ENCODE results near the gene FOXN3. TPM values are rescaled to one million over a fixed set of nuclear protein-coding genes. Genes with fewer than 3 reads are reported as not detected.
"Not testable (repeated sequence)": the region's sequence is repeated elsewhere in the genome, so short reads cannot be mapped to it uniquely, and the experiment has no call there.

Gene FOXN3
- polyA plus RNA-seq, 1 donor from 2014 or later = 10.3 TPM

- Histone ChIP-seq H4K20me1 (ENCODE audit: insufficient read depth) (no peaks in the 10 kb centered on the region), H3K79me2 (replicated peaks; ENCODE audit: insufficient read depth, low read length) (no peaks in the 10 kb centered on the region), H3K9me2 (ENCODE audit: insufficient read depth, low read length) (no peaks in the 10 kb centered on the region), H3K27me3 (ENCODE audit: insufficient read depth, low read depth, low read length) (no peaks in the 10 kb centered on the region), H3F3A (ENCODE audit: insufficient read depth, low read length, poor library complexity, severe bottlenecking) (no peaks in the 10 kb centered on the region), H3K4me3 (ENCODE audit: low read length) (no peak overlapping the region), H3K4me2 (ENCODE audit: low read length) (no peak overlapping the region), H2AFZ (ENCODE audit: low read depth, low read length) (no peak overlapping the region), H3K9ac (ENCODE audit: low read length) (no peak overlapping the region), H3K9me3 (ENCODE audit: low read length) (no peaks in the 10 kb centered on the region), H3K36me3 (ENCODE audit: insufficient read depth, low read length) (no peaks in the 10 kb centered on the region), H3K27ac (ENCODE audit: low read length) (no peak overlapping the region)
- TF ChIP-seq EP300 (conservative IDR thresholded peaks at IDR 0.05; ENCODE audit: poor library complexity, severe bottlenecking) (no peak), MXI1 (conservative IDR thresholded peaks at IDR 0.05; ENCODE audit: poor library complexity, severe bottlenecking) (no peak), EZH2 (IDR thresholded peaks at IDR 0.05; ENCODE audit: borderline replicate concordance, insufficient read depth, low read length, poor library complexity, severe bottlenecking) (no peak), SMC3 (conservative IDR thresholded peaks at IDR 0.05; ENCODE audit: poor library complexity) (no peak), RAD21 (conservative IDR thresholded peaks at IDR 0.05) (no peak), TAF1 (IDR thresholded peaks at IDR 0.05; ENCODE audit: low read depth) (no peak), CTCF (IDR thresholded peaks at IDR 0.05; ENCODE audit: poor library complexity, severe bottlenecking) (no peak), REST (IDR thresholded peaks at IDR 0.05; ENCODE audit: borderline replicate concordance) (no peak), POLR2AphosphoS5 (IDR thresholded peaks at IDR 0.05) (no peak)
These were observed 122.2 kb downstream of the FOXN3 start for GRCh38 chr14:89294872-89295271.

GRCh38 chr14:89294469-89294868 is 122.6 kb downstream of the FOXN3 start:
- not testable (repeated sequence) for H3K27ac ChIP-seq (ENCODE audit: low read length); H2AFZ ChIP-seq (ENCODE audit: low read depth, low read length); H3K36me3 ChIP-seq (ENCODE audit: insufficient read depth, low read length); H3F3A ChIP-seq (ENCODE audit: insufficient read depth, low read length, poor library complexity, severe bottlenecking); H3K4me2 ChIP-seq (ENCODE audit: low read length); H3K4me3 ChIP-seq (ENCODE audit: low read length); H3K9ac ChIP-seq (ENCODE audit: low read length); H3K9me3 ChIP-seq (ENCODE audit: low read length); H3K79me2 ChIP-seq (replicated peaks; ENCODE audit: insufficient read depth, low read length); H4K20me1 ChIP-seq (ENCODE audit: insufficient read depth); H3K27me3 ChIP-seq (ENCODE audit: insufficient read depth, low read depth, low read length); H3K9me2 ChIP-seq (ENCODE audit: insufficient read depth, low read length)

GRCh38 chr14:89294060-89294459 is 123.0 kb downstream of the FOXN3 start:
- Histone ChIP-seq H3K4me3 (ENCODE audit: low read length) (no peak overlapping the region), H3K9me2 (ENCODE audit: insufficient read depth, low read length) (no peaks in the 10 kb centered on the region), H3K79me2 (replicated peaks; ENCODE audit: insufficient read depth, low read length) (no peaks in the 10 kb centered on the region), H3K36me3 (ENCODE audit: insufficient read depth, low read length) (no peaks in the 10 kb centered on the region), H3K4me2 (ENCODE audit: low read length) (no peak overlapping the region), H4K20me1 (ENCODE audit: insufficient read depth) (no peaks in the 10 kb centered on the region), H3K9ac (ENCODE audit: low read length) (no peak overlapping the region), H3K9me3 (ENCODE audit: low read length) (no peaks in the 10 kb centered on the region), H3F3A (ENCODE audit: insufficient read depth, low read length, poor library complexity, severe bottlenecking) (no peaks in the 10 kb centered on the region), H3K27ac (ENCODE audit: low read length) (no peak overlapping the region), H2AFZ (ENCODE audit: low read depth, low read length) (no peak overlapping the region), H3K27me3 (ENCODE audit: insufficient read depth, low read depth, low read length) (no peaks in the 10 kb centered on the region)
- TF ChIP-seq TAF1 (IDR thresholded peaks at IDR 0.05; ENCODE audit: low read depth) (no peak), POLR2AphosphoS5 (IDR thresholded peaks at IDR 0.05) (no peak), RAD21 (conservative IDR thresholded peaks at IDR 0.05) (no peak)

Measured in neural cell (in vitro differentiated cells).